ENCODE measurements around the gene MYEOV. TPM values are rescaled to one million over a fixed set of nuclear protein-coding genes. Genes with fewer than 3 reads are reported as not detected.

Gene MYEOV
- total RNA-seq, 1 donor from 2014 or later, result not detected

DNA sequence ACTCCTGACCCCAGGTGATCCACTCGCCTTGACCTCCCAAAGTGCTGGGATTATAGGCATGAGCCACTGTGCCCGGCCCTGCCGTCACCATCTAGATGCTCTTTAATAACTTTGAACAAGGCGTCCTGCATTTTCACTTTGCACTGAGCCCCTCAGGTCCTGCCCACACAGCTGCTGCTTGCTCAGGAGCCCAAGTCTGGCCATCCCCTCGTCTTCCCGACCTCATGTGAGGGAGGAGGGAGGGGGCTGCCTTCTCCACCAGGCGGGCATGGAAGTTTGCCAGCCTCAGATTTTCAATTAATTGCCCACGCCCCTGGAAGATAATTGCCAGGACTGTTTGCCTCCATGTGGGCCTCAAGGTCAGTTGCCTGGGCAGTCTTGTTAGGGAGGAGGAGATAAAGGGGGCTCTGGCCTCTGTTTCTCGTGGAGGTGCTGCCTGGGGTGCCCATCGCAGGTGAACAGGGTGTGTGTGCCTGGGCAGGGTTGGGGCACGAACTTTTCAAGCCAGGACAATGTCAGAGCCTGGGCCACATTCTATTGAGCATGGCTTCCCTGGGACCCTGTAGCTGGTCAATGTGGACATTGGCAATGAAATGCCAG is 27.9 kb upstream of the MYEOV start:
- intact Hi-C loops (cut with micrococcal nuclease), result no loop called here

DNA sequence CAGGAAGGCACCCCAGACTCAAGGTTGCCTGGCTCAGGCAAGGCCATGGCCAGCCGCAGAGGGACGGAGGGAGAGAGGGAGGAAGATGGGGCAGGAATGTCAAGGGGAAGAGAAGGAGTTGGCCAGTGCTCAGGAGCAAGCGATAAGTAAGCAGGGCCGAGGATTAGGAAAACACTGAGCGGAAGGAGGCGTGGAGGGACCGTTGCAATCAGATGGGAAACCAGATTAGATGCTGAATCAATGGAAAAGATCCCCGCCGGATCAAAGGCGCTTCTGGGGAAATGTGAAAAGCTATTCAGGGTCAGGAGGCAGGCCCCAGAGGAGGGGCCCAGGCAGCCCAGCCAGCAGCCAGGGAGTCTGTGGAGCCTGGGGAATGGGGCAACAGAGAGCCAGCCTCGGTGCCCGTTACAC is 26.6 kb upstream of the MYEOV start:
- intact Hi-C loops (cut with micrococcal nuclease), result no loop called here

DNA sequence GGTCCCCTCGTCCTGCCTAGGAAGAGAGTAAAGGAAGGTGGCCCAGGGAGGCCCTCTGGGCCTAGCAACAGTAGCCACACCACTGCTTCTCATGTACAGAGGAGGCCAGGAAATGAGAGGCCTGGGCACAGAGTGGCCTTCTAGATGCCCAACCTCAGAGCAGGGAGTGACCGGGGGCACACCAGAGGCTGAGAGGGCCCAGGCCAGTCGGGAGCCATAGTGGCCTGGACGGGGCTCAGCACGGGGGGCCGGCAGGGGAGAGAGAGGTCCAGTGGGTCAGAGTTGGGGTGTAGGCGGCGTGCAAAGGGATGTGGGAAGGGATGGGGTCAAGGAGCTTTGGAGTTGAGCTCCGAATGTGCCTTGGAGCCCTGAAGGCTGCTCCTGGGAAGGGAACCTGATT is 25.0 kb upstream of the MYEOV start:
- intact Hi-C loops (cut with micrococcal nuclease), result no loop called here

DNA sequence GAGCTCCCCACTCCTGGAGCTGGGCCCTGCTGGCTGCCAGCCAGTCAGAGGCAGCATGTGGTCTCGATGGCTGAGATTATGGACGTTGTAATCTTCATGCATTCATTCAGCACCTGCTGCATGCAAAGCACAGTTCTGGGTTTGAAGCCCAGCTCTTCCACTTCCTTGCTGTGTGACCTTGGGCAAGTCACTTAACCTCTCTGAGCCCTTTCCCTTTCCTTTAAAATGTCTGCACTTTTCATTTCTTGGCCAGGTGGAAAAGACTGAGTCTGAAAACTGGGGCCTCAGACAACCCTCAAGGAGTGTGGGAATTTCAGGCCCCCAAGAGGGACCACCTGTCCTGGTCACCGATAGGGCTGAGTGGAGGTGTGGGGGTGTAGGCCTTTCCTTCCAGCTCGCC is 24.6 kb upstream of the MYEOV start:
- intact Hi-C loops (cut with micrococcal nuclease), result no loop called here

GRCh38 chr11:69269926-69270697 is 23.8 kb upstream of the MYEOV start:
- intact Hi-C loops (cut with micrococcal nuclease), result no loop called here

- intact Hi-C loops (cut with micrococcal nuclease), result no loop called here
These were observed 23.0 kb upstream of the MYEOV start for GRCh38 chr11:69270941-69271340.

- intact Hi-C loops (cut with micrococcal nuclease), result no loop called here
These were observed 21.9 kb upstream of the MYEOV start for GRCh38 chr11:69272055-69272454.

DNA sequence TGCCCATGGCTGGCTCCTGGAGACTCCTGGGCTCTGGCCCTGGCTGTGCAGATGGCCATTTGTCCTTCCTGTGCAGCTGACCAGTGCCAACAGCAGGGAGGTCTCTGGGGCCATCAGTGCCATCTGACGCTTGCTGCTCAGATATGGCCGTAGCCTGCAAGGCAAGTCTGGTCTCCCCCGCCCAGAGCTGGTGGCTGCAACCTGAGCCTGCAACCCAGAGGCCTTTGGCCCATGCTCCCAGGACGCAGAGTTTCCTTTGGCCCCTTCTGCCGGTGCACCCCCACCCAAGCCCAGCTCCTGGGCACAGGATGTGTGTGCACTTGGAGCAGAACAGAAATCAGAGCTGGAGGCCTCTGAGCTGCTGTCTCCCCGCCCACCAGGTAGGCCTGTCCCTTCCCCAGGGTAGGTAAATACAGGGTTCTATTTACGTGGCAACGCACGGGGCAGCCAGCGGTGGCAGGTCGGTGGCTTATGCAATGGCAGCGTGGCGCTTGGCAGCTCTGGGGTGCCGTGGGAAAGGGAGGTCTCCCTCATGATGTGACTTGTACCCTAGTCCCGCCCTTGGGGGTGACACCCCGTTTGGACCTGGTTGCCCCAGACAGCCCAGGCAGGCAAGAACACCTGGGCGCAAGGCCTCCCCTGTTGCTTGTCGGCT is 21.0 kb upstream of the MYEOV start:
- intact Hi-C loops (cut with micrococcal nuclease), result no loop called here

GRCh38 chr11:69273571-69273970 is 20.4 kb upstream of the MYEOV start:
- intact Hi-C loops (cut with micrococcal nuclease), result no loop called here

- intact Hi-C loops (cut with micrococcal nuclease), result no loop called here
These were observed 19.4 kb upstream of the MYEOV start for GRCh38 chr11:69274531-69275016.

- intact Hi-C loops (cut with micrococcal nuclease), result no loop called here
These were observed 18.8 kb upstream of the MYEOV start for GRCh38 chr11:69275178-69275577.

DNA sequence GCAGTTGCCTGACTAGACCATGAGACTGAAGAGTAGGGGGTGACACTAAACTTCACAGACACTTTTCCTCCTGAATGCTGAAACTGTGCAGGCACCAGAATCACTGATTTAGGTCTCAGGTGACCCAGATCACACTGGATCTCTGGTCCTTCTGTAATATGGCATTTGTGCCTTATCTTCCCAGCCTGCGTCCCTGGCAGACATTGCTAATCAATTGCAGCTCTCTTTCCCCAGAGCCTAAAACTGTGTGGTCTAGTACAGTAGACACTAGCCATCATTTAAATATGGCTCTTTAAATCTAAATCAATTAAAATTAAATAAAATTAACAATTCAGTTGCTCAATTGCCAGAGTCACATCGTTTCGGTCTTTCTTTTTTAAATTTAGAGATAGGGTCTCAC is 17.8 kb upstream of the MYEOV start:
- intact Hi-C loops (cut with micrococcal nuclease), result no loop called here

DNA sequence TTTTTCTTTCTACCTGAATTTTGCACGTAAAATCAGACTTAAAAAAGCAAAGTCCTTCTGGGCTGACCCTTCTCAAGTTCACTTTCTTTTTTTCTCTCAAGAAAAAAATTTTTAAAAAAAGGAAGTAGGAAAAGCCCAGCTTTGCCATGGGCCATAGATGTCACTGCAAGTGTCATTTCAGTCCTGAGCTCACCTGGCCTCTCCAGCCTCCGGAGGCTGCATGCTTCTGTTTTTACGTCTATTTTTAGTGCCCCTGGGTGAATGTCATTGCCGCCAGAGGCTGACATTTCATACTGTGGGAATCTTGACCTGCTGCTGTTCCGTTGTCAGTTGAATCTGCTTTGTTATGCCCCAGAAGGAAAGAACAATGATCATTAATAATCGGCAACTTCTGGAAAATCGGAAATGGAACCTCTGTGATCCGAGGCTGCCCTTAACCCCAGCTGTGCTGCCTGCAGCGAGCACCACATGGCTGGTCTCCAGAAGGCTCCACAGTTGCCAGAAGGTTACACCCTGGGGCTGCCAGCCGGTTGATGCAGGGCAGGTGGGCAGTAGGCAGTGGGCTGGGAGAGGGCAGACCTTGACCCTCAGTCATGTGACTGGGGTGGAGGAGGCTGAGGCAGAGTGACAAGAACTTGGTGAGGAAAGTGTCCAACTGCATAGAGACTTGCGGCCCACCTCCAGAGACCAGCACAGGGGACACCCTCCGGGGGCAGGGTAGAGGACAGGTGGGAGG is 16.7 kb upstream of the MYEOV start:
- intact Hi-C loops (cut with micrococcal nuclease), result no loop called here

DNA sequence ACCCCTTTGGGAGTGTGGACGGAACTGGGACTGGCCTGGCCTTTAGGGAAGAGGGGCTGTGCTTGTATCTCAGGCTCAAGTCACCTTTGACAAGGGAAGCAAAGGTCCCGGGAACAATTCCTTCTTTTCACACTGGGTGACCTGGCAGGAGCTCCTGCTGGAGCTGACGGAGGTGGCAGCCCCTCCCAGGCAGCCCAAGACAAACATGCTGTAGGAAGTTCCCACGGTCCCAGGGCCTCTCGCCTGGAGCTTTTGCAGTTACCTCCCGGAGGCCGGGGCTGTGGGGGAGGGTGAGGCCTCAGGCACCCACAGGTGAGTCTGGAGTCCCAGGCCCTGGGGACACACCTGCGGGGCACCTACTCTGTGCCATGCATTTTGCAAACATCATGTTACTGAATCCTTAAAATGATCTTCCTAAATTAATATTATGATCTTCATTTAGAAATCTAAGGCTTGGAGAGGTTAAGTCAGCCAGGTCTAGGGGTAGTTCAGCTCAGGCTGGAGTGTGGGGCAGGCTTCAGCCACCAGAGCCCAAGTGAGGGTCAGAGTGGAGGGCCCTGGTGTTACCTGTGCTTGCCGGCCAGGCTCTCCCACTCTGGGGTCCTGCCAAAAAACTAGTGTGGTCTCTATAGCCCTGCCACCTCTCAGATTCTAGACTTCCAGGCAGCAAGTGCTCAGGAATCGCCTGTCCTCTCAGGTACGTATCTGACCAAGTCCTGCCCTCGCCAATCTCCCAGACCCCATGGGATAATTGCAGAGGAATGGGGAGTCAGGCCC is 15.7 kb upstream of the MYEOV start:
- intact Hi-C loops (cut with micrococcal nuclease), result no loop called here

DNA sequence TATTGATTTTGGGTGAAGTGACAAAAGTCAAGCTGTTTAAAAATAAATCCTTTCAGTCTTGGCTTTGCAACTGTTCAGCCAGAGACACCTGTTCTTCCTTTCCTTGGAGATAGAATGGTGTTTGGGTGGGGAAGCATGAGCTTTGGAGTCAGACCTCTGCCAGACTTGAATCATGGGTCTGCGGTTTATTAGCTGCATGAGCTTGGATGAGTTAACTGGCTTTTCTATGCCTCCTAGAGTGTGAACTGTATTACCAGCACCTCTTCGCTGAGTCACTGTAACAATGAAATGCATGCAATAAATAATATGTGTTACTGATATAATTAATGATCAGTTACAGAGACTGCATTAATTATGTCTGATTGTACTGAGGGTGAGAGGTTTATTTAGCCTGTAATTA is 13.5 kb upstream of the MYEOV start:
- intact Hi-C loops (cut with micrococcal nuclease), result no loop called here

- intact Hi-C loops (cut with micrococcal nuclease), result no loop called here
These were observed 13.0 kb upstream of the MYEOV start for GRCh38 chr11:69280994-69281393.

- intact Hi-C loops (cut with micrococcal nuclease), result no loop called here
These were observed 10.5 kb upstream of the MYEOV start for GRCh38 chr11:69283446-69283845.

- intact Hi-C loops (cut with micrococcal nuclease), result no loop called here
These were observed 9.9 kb upstream of the MYEOV start for GRCh38 chr11:69284081-69284511.

DNA sequence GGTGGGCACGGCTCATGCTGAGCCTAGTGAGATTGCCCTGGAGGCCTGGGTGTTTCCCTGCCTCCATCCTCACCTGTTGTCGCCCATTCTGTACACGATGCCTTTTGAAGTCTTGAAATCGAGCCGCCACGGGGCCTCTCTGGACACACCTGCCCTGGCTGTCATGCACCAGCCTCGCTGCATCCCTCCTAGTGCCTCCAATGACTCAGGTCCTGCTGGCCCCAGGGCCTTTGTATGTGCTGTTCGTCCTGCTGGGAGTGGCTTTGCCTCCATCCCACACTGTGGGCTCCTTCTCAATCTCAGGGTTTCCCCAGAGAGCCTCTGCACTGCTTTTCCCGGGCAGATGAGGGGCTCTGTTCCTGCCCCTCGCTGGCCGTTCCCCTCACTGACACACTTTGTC is 8.9 kb upstream of the MYEOV start:
- intact Hi-C loops (cut with micrococcal nuclease), result no loop called here

DNA sequence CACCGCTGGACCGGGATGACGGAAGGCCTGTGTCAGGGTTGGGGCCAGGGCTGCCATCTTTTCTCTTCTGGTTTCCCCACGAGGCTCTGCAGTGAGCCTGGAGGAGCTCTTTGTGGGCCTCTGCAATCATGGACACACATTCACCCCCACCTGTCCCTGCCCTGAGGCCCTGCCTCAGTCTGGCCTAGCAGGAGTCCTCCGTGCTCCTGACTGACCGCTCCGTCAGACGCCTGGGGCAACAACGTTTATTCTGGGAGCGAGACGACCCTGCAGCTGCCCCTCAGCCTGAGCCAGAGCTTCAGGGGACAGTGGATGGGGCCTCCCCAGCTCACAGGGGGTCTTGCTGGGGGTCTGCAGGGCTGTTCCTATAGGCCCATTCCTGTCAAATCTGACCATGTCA is 8.2 kb upstream of the MYEOV start:
- intact Hi-C loops (cut with micrococcal nuclease), result no loop called here
